Gastrocnemius medialis (tissue), 4 donors: ENCODE measurements around the gene CALHM2. TPM values are rescaled to one million over a fixed set of nuclear protein-coding genes. Genes with fewer than 3 reads are reported as not detected.

ENCODE experiments used
- ATAC-seq, 2 donors: fragments of 150-250 bp; one replicate each; pipeline ENCODE4 v1.9.1; 2016
- DNase-seq, 2 donors: peaks; one replicate each; pipeline ENCODE4 v3.0.0-alpha.2; 2019
- H3K27ac ChIP-seq, 4 donors: fragments of 200-600 bp; sonication (generic); 1 replicate in 1 of 4; 2 replicates in 3 of 4; pipeline ENCODE4 v1.5.1; 2016 to 2018; ENCODE audit warnings: mild to moderate bottlenecking in 2 of 4, moderate library complexity in 1 of 4
- H3K27me3 ChIP-seq, 3 donors: fragments of 200-600 bp; sonication (generic) in 2 of 3; 1 replicate in 1 of 3; 2 replicates in 2 of 3; pipeline versions ENCODE4 v1.5.1 to v1.6.0; 2016 to 2019; ENCODE audit warnings: mild to moderate bottlenecking in 1 of 3, moderate library complexity in 1 of 3
- H3K36me3 ChIP-seq, 2 donors: fragments of 200-600 bp; sonication (generic) in 1 of 2; one replicate each; pipeline ENCODE4 v1.5.1; 2017 to 2018
- H3K4me1 ChIP-seq, 2 donors: fragments of 200-600 bp; sonication (generic) in 1 of 2; one replicate each; pipeline ENCODE4 v1.5.1; 2016 to 2017; ENCODE audit warnings: mild to moderate bottlenecking in 2 of 2
- H3K4me3 ChIP-seq, 4 donors: fragments of 200-600 bp; sonication (generic) in 3 of 4; 1 replicate in 1 of 4; 2 replicates in 3 of 4; pipeline ENCODE4 v1.5.1; 2016 to 2019; ENCODE audit warnings: mild to moderate bottlenecking in 2 of 4
- H3K9me3 ChIP-seq, 3 donors: fragments of 200-600 bp; sonication (generic) in 2 of 3; 1 replicate in 1 of 3; 2 replicates in 2 of 3; pipeline ENCODE4 v1.5.1; 2016 to 2019
- CTCF ChIP-seq, 5 experiments: fragments of 450-650 bp in 3 of 5; fragments of 200-600 bp in 2 of 5; sonication (generic) in 2 of 5; IDR thresholded peaks in 4 of 5; conservative IDR thresholded peaks in 1 of 5; 1 replicate in 4 of 5; 2 replicates in 1 of 5; pipeline ENCODE4 v1.5.1; 2016 to 2019; ENCODE audit warnings: antibody characterized with exemption in 5 of 5, mild to moderate bottlenecking in 3 of 5, moderate library complexity in 3 of 5
- POLR2A ChIP-seq, 2 donors: fragments of 450-650 bp; IDR thresholded peaks; one replicate each; pipeline ENCODE4 v1.6.1; 2017; ENCODE audit warnings: antibody characterized with exemption in 2 of 2, mild to moderate bottlenecking in 2 of 2, moderate library complexity in 2 of 2
- in situ Hi-C, 4 donors: fragments of 200-750 bp; cut with MboI; loops; one replicate each; pipeline versions ENCODE4 v1.15.0 to v1.8.0; 2017; ENCODE audit warnings: low sequenced_read_pairs in 4 of 4
- intact Hi-C: fragments of 100-400 bp; cut with DNase I; formaldehyde crosslinking; loops from one replicate; pipeline ENCODE4 v1.15.1; 2023; ENCODE audit warnings: low total_unique reads
- total RNA-seq, 4 donors: library from RNA; depleted of rRNA; stranded (reverse); fragments of >200 nt; gene quantifications; one replicate each; pipeline versions ENCODE4 v1.1.0 to v1.2.3, GENCODE V29; 2016

CALHM2 gene
- total RNA-seq, 4 donors from 2014 or later, result 8.9 to 19.8 (median 16.9) TPM

GRCh38 chr10:103457896-103458583, 5.9 kb upstream of the CALHM2 start:
- no peak for TF ChIP-seq POLR2A (IDR thresholded peaks at IDR 0.05)
- TF ChIP-seq CTCF (IDR thresholded peaks at IDR 0.05 in 4 of 5, conservative IDR thresholded peaks at IDR 0.05 in 1 of 5), result no peak
- no peak overlapping the region for H3K27ac ChIP-seq
- H3K36me3 ChIP-seq, result no peaks in the 10 kb centered on the region
- ATAC-seq (no peak), DNase-seq (no peak)
- H3K4me3 ChIP-seq, result no peak overlapping the region
- no peaks in the 10 kb centered on the region for H3K4me1 ChIP-seq
- H3K9me3 ChIP-seq, result no peaks in the 10 kb centered on the region
- no peaks in the 10 kb centered on the region for H3K27me3 ChIP-seq
- intact Hi-C loops, result no loop called here
- in situ Hi-C loops, result no loop called here

- Histone ChIP-seq H3K9me3 (no peaks in the 10 kb centered on the region), H3K36me3 (no peaks in the 10 kb centered on the region), H3K4me1 (no peaks in the 10 kb centered on the region), H3K4me3 (no peak overlapping the region), H3K27ac (no peak overlapping the region), H3K27me3 (peaks cover 0 to 2% (median 0%) of the 10 kb centered on the region in 3 donors)
- intact Hi-C loops, result no loop called here
- no peak for DNase-seq
- in situ Hi-C loops, result no loop called here
- ATAC-seq, result no peak
- TF ChIP-seq CTCF (IDR thresholded peaks at IDR 0.05 in 4 of 5, conservative IDR thresholded peaks at IDR 0.05 in 1 of 5) (no peak), POLR2A (IDR thresholded peaks at IDR 0.05) (no peak)
These were observed 5.1 kb upstream of the CALHM2 start for GRCh38 chr10:103457176-103457712.

GRCh38 chr10:103456074-103456660, 4.0 kb upstream of the CALHM2 start:
- no peak for TF ChIP-seq POLR2A (IDR thresholded peaks at IDR 0.05)
- TF ChIP-seq CTCF (IDR thresholded peaks at IDR 0.05 in 4 of 5, conservative IDR thresholded peaks at IDR 0.05 in 1 of 5), result no peak
- H3K9me3 ChIP-seq, result no peaks in the 10 kb centered on the region
- H3K4me1 ChIP-seq, result no peaks in the 10 kb centered on the region
- H3K36me3 ChIP-seq, result no peaks in the 10 kb centered on the region
- H3K4me3 ChIP-seq, result no peak overlapping the region
- in situ Hi-C loops, result no loop called here
- DNase-seq (no peak), ATAC-seq (no peak)
- intact Hi-C loops, result no loop called here
- no peak overlapping the region for H3K27ac ChIP-seq
- H3K27me3 ChIP-seq, result peaks cover 0 to 9% (median 0%) of the 10 kb centered on the region in 3 donors

- in situ Hi-C loops (no loop called here), intact Hi-C loops (no loop called here)
- Histone ChIP-seq H3K4me1 (no peaks in the 10 kb centered on the region), H3K9me3 (no peaks in the 10 kb centered on the region), H3K4me3 (no peak overlapping the region), H3K36me3 (no peaks in the 10 kb centered on the region), H3K27me3 (peaks cover 0 to 9% (median 0%) of the 10 kb centered on the region in 3 donors), H3K27ac (no peak overlapping the region)
- no peak for TF ChIP-seq POLR2A (IDR thresholded peaks at IDR 0.05)
- ATAC-seq (no peak), DNase-seq (no peak)
These were observed 3.1 kb upstream of the CALHM2 start for GRCh38 chr10:103455235-103455634.

GRCh38 chr10:103454026-103454425, 1.9 kb upstream of the CALHM2 start:
- H3K27ac ChIP-seq, result no peak overlapping the region
- TF ChIP-seq POLR2A (IDR thresholded peaks at IDR 0.05) (no peak), CTCF (IDR thresholded peaks at IDR 0.05 in 4 of 5, conservative IDR thresholded peaks at IDR 0.05 in 1 of 5) (no peak)
- H3K9me3 ChIP-seq, result no peaks in the 10 kb centered on the region
- in situ Hi-C loops, result no loop called here
- ATAC-seq (no peak), DNase-seq (no peak)
- H3K27me3 ChIP-seq, result peaks cover 0 to 9% (median 0%) of the 10 kb centered on the region in 3 donors
- H3K4me1 ChIP-seq, result peaks cover 4 to 7% of the 10 kb centered on the region in 2 donors
- no peak overlapping the region for H3K4me3 ChIP-seq
- intact Hi-C loops, result no loop called here
- peaks cover 0 to 12% of the 10 kb centered on the region in 2 donors for H3K36me3 ChIP-seq
